Ureter (tissue), 1 donor: ENCODE data around the gene MPC1. TPM values are rescaled to one million over a fixed set of nuclear protein-coding genes. Genes with fewer than 3 reads are reported as not detected.
"Not testable (repeated sequence)": the region's sequence is repeated elsewhere in the genome, so short reads cannot be mapped to it uniquely, and the experiment has no call there.

Source experiments
- DNase-seq: peaks from one replicate; pipeline ENCODE4 v3.0.0-alpha.2; 2020; ENCODE audit warnings: low spot score
- total RNA-seq: library from RNA; stranded (reverse); gene quantifications from one replicate; pipeline ENCODE4 v1.2.4, GENCODE V29; 2023
- donor health status: DM: yes; HTN: yes; CAD: no.

The MPC1 gene
- total RNA-seq, 1 donor from 2014 or later: 53.9 TPM

DNA sequence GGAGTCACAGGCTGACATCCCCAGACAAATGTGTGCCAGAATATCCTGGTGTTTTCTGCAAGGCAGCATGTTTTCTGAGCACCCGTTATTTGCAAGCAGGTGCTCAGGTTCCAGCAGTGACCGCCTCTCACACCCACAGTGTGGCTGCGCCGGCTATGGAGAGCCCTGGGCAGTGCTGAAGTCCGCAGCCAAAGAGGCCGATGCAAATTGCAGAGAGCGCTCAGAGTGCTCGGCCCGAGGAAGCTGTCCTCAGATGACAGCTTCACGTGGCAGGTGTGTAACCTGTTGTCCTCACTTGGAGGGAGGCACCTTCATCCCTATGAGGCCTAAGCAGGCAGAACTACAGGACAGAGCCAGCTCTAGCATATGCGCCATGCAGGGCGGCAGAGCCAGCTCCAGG, 23.5 kb upstream of the MPC1 start:
- no peak for DNase-seq

DNA sequence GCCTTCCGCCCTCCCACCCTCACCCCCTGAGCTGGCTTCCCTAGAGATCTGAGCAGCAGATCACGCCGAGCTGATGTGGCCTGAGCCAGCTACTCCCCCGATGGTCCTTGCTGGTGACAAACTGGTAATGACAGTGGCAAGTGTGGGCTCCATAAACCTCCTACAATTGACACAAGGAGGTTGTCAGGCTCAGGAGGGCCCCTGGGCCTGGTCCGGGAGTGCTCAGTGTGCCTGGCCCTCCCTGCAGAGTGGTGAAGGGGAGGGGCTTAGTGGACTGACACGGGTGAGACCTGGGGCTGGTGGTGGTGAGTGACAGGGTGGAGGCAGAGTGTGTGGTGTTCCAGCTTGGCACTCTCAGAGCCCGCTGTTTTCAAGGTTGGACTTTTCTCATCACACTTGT, 22.6 kb upstream of the MPC1 start:
- no peak for DNase-seq

DNA sequence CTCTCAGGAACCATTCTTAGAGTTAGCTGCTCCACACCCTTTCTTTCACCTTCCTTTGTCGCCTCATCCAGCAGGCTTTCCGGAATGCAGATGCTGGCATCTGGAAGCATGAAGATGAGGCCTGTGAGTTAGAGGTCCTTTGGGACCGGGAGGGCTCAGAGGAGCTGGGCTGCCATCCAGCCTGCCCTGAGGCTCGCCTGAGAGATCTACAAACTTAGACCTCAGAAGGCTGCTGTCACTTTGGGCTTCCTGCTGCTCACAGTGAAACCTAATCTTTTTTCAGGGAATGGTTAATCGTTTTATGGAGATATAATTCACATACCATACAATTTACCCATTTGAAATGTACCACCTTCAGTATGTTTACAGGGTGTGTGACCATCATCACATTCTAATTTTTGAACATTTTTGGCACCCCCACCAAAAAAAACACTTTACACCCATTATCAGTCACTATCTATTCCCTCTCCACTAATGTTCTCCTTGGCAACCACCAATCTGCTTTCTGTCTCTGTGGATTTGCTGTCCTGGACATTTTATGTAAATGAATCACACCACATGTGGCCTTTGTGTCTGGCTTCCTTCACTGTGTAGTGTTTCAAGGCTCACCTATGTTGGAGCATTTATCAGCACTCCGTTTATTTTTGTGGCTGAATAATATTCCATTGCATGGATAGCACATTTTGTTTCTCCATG, 20.0 kb upstream of the MPC1 start:
- no peak for DNase-seq

DNA sequence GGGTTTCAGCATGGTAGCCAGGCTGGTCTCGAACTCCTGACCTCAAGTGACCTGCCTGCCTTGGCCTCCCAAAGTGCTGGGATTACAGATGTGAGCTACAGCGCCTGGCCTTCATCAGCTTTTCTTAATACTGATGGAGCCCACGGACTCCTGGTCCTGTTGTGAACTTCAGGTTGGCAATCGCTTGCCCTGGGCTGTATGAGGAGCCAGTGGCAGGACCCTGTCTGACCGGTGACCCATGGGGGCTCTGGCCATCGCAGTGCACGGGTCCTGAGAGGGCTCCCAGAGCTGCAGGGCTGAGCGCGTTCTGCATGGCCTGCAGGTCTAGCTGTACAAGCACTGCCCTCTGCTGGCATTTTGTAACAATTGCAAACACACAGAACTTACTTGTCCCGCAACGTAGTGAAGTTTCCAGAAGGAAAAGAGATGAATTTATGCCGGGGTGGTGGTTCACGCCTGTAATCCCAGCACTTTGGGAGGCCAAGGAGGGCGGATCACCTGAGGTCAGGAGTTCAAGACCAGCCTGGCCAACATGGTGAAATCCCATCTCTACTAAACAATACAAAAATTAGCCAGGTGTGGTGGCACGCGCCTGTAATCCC, 18.0 kb upstream of the MPC1 start:
- DNase-seq: peak; percentile 63

DNA sequence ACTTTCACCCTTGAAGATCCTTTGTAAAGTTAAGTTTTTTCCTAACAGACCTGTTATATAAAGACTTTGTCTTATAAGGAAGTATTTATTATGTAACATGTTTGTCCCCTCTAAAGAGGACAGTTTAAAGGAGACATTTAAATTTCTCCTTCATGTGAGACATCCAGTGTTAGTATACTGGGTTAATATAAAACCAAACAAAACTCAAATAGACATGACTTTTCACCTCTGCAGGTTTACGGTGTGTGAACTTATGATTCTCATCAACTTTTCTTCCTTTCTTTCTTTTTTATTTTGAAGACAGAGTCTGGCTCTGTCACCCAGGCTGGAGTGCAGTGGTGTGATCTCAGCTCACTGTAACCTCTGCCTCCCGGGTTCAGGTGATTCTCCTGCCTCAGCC, 17.4 kb upstream of the MPC1 start:
- no peak for DNase-seq

DNA sequence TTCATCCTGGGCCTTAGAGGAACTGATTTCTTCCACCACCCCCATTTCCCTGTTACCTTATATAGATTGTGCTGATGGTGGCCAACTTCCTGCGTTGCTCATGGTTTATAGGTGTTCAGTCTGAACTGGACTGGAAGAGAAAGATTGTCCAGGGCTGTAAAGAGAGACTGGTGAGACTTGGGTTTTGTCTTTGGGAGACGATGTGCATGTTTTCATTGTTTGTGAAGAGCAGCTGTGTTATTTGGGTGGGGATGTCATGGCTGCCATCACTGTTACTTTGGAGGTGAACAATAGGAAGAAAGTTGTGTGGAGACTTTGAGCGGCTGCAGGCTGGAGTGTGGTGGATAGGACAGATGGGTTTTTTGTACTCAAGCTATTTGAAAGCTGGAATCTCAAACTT, 15.6 kb upstream of the MPC1 start:
- DNase-seq: no peak

DNA sequence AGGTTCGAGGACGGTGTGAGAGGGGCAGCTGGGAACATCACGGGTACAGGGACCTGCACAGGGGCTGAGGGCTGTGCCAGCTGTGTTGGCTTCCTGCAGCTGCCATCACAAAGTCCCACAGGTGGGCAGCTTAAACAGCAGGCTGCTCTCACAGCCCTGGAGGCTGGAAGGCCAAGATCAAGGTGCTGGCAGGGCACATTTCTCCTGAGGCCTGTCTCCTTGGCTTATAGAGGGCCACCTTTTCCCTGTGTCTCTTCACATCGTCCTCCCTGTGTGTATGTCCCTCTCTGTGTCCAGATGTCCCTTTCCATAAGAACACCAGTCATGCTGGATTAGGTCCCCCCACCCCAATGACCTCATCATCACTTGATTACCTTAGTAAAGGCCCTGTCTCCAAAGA, 15.1 kb upstream of the MPC1 start:
- no peak for DNase-seq

DNA sequence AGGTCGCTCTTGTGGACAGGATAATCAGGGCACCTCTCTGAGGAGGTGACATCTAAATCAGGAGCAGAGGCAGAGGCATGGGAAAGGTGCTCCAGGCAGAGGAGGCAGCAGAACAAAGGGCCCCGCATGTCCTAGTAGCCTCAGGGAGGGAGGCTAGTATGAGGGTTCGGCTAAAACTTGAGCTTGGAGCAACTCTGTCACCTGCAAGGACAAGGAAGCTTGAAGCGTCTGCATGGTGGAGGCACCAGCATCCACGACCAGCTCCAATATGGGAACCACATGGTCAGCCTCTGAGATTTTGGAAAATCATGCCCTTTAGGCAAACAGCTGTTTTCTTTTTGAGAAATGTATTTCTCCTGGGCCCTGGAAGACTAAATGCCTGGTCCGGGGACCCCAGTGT, 13.0 kb upstream of the MPC1 start:
- no peak for DNase-seq

DNA sequence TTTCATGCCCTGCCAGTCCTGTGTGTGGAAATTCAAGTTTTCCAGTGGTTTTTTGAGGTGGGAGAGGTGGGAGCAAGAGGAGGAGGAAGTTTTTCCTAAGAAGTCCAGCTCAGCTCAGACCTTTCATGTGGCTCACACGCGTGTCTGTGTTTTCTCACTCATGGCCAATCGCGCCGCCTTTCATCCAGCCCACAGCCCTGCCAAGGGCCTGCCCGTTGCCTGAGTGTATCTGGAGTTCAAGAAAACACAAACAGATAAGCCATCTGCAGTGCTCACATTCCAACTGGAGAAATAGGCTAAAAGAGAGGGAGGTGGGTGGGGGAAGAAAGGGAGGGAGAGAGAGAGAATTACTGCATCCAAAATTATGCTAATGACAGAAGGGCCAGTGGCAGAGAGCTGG, 12.6 kb upstream of the MPC1 start:
- no peak for DNase-seq

DNA sequence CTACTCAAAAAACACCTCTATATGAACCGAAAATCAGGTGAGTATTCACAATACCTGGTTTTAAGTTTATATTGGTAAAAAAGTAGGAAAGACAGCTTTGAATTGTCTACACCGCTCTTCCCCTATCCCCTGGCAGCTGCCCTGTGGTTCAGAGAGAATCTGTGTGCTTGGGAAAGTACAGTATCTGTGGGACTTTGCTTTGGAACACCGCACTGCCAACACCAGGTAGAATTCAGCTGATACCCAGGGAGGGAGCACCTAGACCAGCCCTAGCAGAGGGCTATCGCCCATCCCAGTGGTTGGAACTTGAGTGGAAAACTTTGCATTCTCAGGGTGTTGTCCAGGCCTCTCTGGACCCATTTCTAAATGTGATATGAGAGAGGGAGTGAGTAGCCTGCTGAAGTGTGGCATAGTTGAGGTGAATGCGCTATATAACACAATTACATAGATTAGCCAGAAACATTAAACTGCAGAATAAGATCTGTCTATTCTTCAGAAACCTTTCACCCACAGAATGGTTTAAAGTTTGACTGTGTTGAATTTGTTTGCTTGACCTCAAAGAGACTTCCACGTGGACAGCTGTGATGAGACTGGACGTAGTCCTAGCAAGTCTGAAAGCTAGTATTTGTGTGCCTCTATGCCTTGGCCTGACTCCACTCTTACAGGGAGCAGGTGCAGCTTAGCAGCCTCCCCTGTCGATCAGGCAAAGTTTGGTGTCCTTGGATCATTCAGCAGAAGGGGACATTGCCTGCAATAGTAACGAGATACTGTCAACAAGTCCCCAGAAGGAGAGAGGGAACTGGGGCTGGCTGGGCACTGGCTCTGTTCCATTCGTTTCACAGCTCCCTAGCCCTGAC, 11.5 kb upstream of the MPC1 start:
- DNase-seq: no peak

DNA sequence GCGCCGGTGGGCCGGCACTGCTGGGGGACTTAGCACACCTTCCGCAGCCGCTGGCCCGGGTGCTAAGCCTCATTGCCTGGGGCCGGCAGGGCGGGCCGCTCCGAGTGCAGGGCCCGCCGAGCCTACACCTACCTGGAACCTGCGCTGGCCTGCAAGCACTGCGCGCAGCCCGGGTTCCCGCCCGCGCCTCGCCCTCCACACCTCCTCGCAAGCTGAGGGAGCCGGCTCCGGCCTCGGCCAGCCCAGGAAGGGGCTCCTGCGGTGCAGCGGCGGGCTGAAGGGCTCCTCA, 10.7 kb upstream of the MPC1 start:
- DNase-seq: no peak

DNA sequence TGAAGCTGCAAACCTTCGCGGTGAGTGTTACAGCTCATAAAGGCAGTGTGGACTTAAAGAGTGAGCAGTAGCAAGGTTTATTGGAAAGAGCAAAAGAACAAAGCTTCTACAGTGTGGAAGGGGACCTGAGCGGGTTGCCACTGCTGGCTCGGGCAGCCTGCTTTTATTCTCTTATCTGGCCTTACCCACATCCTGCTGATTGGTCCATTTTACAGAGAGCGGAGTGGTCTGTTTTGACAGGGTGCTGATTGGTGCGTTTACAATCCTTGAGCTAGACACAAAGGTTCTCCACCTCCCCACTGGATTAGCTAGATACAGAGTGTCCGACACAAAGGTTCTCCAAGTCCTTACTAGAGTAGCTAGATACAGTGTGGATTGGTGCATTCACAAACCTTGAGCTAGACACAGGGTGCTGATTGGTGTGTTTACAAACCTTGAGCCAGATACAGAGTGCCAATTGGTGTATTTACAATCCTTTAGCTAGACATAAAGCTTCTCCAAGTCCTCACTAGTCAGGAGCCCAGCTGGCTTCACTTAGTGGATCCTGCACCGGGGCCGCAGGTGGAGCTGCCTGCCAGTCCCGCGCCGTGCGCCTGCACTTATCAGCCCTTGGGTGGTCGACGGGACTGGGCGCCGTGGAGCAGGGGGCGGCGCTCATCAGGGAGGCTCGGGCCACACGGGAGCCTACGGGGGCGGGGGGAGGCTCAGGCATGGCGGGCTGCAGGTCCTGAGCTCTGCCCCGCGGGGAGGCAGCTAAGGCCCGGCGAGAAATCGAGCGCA, 10.2 kb upstream of the MPC1 start:
- DNase-seq: not testable (repeated sequence)

DNA sequence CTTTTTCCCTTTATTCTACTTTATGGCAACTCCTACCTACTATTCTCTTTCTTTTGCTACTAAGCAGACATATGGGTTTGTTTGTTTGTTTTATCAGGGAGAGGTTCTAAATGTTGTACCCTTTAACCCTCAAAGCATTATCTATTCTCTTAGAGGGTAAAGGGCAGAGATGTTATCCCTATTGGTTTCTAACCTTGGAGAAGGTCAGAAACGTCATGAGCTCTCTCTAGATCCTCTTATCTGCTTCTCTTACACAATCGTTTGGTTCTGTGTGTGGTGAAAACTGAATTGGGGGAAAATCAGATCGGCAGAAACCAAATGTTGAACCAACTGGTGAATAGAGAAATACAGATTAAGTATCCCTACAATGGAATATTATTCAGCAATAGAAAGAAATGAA, 6.4 kb upstream of the MPC1 start:
- no peak for DNase-seq

DNA sequence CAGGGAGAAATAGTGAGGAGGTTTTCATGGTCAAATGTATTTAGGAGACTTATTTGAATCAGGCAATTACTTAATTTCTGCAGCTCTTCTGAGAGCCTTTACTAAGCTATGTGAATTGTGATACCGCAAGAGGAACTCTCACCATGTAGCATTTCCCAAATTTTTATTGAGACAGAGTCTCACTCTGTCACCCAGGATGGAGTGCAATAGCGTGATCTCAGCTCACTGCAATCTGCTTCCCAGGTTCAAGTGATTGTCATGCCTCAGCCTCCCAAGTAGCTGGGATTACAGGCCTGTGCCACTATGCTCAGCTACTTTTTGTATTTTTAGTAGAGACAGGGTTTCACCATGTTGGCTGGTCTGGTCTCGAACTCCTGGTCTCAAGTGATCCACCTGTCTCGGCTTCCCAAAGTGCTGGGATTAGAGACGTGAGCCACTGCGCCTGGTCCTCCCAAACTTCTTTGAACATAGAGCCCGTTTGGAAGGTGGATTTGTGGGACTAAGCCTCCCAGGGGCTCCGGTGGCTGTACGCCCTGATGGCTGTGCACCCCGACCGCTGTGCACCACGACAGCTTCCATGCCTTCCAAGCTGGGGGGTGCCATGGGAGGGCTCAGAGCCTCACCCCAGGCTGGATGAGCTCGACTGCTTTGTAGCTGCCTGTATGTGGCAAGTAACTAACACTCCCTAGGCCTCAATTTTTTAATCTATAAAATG, 5.7 kb upstream of the MPC1 start:
- no peak for DNase-seq

DNA sequence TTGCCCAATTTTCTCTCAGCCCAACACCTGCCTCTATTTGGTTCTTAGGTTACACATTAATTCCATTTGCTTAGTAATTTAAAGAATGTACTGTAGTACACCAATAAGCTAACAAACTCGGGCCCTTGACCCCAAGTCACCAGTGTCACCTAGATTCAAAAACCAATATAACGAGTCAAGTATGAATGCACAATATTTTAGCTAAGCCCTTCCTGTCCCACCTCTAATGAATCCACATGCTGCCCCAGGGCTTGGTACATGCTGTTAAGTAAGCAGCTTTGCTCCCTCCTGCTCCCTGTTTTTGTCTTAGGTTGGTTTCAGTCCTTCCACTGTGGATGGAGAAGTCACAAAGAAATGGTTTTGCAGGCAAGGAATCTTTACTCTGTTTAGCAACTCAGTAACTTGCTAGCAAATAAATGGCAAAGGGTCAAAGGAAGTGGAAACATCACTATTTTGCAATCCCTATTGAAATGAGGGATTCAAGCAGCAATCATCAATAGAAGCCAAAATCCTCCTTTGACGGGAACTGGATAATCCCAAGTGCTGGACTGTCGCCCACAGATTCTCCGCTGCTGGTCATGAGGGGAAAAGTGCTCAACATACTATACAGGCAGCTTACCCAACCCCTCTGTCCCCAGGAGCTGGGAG, 5.0 kb upstream of the MPC1 start:
- DNase-seq: no peak

DNA sequence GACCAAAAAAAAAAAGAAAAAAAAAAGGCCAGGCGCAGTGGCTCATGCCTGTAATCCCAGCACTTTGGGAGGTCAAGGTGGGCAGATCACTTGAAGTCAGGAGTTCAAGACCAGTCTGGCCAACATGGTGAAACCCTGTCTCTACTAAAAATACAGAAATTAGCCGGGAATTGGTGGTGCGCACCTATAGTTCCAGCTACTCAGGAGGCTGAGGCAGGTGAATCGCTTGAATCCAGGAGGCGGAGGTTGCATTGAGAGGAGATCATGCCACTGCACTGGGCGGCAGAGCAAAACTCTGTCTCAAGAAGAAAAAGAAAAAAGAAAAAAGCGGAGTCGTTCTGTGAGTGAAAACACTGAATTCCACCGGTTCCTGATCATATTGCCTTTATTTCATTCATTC, 4.4 kb upstream of the MPC1 start:
- DNase-seq: not testable (repeated sequence)

DNA sequence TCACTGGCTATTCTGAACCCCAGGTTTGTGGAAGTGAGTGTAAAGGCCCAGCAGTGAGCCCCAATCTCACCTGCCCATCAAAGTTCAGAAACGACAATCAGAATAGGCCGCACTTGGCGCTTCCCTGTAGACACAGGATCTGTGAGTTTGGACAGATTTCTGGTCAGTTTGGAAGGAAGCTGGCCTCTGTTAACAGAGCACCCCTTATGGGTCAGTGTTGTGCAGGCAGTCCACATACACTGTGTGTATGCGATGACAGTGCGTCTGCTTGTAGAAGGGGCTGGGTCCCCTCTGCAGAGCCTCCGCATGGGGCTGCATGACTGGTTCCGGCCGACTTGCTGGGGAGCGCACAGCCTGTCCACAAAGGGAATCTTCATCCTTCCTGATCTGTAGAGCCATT, 3.4 kb upstream of the MPC1 start:
- DNase-seq: no peak

DNA sequence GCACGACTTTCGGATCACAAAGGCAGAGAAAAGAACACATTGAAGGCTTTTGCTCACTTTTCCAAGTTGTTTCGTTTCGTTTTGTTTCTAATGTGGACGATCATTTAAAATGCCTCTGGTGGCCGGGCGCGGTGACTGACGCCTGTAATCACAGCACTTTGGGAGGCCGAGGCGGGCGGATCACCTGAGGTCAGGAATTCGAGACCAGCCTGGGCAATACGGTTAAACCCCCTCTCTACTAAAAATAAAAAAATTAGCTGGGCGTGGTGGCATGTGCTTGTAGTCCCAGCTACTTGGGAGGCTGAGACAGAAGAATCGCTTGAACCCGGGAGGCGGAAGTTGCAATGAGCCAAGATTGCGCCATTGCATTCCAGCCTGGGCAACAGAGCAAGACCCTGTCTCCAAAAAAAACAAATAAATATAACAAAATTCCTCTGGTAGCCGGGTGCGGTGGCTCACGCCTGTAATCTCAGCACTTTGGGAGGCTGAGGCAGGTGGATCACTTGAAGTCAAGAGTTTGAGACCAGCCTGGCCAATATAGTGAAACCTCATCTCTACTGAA, 1.1 kb upstream of the MPC1 start:
- not testable (repeated sequence) for DNase-seq

DNA sequence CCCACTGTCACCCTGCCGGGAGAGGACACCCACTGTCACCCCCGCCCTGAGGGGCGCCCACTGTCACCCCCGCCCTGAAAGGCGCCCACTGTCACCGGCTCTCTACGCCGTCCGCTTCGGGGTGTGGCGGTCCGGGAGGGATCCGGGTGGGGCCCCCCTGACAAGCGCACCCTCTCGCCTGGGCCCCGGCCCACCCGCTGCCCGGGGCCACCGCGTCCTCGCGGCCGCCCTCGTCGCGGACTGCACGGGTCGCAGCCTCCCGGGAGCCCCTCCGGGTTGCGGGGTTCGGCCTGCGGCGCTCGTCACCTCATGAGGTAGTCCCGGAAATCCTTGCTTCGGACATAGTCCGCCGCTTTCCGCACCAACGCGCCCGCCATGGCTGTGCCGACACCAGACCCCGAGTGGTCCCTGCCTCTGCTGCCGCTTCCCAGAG, 224 bp downstream of the MPC1 start:
- DNase-seq: peak; percentile 54

DNA sequence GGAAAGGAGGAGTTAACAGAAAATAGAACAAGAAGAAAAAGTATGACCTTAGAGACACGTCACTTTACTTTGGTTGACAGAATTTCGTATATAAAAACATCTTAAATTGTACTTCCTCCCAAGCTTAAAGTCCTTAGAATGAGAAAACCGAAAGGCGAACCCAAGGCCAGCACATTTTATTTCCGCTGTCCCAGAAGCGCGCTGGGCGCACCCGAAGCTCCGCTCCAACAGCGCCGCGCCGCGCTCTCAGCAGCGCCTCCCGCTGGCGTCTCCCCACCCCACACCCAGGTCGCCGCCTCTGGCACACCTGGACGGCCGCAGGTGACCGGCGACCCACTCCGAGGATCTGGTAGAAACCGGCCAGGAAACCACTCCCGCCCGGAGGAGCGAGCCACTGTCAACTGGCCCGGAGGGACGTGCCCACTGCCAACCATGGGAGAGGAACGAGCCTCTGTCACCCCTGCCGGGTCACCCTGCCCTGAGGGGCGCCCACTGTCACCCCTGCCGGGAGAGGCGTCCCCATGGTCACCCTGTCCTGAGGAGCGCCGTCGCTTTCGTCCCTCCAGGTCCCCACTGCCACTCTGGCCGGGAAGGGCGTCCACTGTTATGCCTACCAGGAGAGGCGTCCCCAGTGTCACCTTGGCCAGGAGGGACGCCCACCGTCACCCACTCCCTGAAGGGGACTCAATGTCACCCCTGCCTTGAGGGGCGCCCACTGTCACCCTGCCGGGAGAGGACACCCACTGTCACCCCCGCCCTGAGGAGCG, 824 bp downstream of the MPC1 start:
- peak; percentile 87 for DNase-seq
